Thyroid gland (tissue), 4 donors: ENCODE results near the gene GLCE.

ENCODE experiments used
- POLR2A ChIP-seq, 2 donors: fragments of 450-650 bp; IDR thresholded peaks; one replicate each; pipeline ENCODE4 v1.6.1; 2017; ENCODE audit warnings: antibody characterized with exemption in 2 of 2, mild to moderate bottlenecking in 2 of 2, moderate library complexity in 1 of 2
- TF ChIP-seq, protein P1 (sequence below), 6 experiments: fragments of 200-600 bp in 3 of 6; fragments of 450-650 bp in 3 of 6; sonication (generic) in 3 of 6; IDR thresholded peaks; one replicate each; pipeline ENCODE4 v1.5.1; 2016 to 2019; ENCODE audit warnings: antibody characterized with exemption in 6 of 6, mild to moderate bottlenecking in 2 of 6, inconsistent platforms in 1 of 6, moderate library complexity in 1 of 6

DNA sequence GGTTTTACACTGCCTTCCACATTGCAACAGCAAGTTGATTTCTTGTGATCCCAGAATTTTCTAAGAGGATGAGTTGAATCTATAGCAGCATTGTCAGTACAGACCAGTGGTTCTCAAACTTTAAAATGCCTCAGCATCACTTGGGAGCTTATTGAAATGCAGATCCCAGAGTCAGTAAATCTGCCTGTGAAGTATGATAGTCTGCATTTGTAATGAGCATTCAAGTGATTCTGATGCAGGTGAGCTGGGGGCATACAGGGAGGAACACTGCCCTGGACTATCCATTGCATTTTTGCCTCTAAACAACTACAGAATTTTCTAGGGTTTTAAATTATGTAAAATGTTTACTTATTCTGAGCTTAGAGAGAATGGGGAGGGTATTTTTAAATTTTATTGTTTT lies 110.8 kb downstream of the GLCE start:
- TF ChIP-seq, protein P1, sequence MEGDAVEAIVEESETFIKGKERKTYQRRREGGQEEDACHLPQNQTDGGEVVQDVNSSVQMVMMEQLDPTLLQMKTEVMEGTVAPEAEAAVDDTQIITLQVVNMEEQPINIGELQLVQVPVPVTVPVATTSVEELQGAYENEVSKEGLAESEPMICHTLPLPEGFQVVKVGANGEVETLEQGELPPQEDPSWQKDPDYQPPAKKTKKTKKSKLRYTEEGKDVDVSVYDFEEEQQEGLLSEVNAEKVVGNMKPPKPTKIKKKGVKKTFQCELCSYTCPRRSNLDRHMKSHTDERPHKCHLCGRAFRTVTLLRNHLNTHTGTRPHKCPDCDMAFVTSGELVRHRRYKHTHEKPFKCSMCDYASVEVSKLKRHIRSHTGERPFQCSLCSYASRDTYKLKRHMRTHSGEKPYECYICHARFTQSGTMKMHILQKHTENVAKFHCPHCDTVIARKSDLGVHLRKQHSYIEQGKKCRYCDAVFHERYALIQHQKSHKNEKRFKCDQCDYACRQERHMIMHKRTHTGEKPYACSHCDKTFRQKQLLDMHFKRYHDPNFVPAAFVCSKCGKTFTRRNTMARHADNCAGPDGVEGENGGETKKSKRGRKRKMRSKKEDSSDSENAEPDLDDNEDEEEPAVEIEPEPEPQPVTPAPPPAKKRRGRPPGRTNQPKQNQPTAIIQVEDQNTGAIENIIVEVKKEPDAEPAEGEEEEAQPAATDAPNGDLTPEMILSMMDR (IDR thresholded peaks at IDR 0.05) = no peak
- no peak for TF ChIP-seq POLR2A (IDR thresholded peaks at IDR 0.05)
